AG09309 (cell line): ENCODE measurements around the gene PSME1.
"Not testable (repeated sequence)": the region's sequence is repeated elsewhere in the genome, so short reads cannot be mapped to it uniquely, and the experiment has no call there.

Experiments
- DNase-seq: peaks from one replicate; pipeline ENCODE4 v3.0.0-alpha.2; 2010; ENCODE audit warnings: low read depth
- H3K4me3 ChIP-seq: 2 replicates; pipeline ENCODE4 v1.5.1; 2011; ENCODE audit warnings: mild to moderate bottlenecking, low read depth, low read length, moderate library complexity; ENCODE audit not compliant: control insufficient read depth
- TF ChIP-seq, protein P1 (sequence below): IDR thresholded peaks from 2 replicates; pipeline ENCODE4 v1.5.1; 2011; ENCODE audit warnings: mild to moderate bottlenecking, low read depth, low read length, inconsistent platforms; ENCODE audit not compliant: insufficient read depth, control insufficient read depth; ENCODE audit errors: missing control alignments

PSME1 gene

DNA sequence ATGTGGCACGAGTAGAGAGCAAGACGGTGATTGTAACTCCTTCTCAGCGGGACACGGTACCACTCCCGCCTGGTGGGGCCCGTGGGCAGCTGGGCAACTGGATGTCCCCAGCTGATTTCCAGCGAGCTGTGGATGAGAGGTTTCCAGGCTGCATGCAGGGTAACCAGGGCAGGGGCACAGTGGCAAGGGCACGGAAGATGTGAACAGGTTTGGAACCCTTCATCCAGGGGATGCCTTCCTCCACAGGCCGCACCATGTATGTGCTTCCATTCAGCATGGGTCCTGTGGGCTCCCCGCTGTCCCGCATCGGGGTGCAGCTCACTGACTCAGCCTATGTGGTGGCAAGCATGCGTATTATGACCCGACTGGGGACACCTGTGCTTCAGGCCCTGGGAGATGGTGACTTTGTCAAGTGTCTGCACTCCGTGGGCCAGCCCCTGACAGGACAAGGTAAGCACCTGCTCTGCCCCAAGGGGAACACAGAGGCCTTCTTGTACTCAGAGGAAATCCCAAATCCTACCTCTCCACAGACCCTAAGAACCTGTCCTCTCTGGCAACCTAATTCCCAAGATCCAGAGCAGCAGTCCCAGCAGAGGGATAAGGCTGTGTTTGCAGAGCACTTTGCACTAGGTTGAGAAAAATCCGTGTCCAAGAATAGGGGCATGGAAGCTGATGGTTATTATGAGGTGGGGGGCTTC lies 37.6 kb upstream of the PSME1 start:
- DNase-seq, result no peak
- H3K4me3 ChIP-seq, result no peak overlapping the region
- TF ChIP-seq, protein P1, sequence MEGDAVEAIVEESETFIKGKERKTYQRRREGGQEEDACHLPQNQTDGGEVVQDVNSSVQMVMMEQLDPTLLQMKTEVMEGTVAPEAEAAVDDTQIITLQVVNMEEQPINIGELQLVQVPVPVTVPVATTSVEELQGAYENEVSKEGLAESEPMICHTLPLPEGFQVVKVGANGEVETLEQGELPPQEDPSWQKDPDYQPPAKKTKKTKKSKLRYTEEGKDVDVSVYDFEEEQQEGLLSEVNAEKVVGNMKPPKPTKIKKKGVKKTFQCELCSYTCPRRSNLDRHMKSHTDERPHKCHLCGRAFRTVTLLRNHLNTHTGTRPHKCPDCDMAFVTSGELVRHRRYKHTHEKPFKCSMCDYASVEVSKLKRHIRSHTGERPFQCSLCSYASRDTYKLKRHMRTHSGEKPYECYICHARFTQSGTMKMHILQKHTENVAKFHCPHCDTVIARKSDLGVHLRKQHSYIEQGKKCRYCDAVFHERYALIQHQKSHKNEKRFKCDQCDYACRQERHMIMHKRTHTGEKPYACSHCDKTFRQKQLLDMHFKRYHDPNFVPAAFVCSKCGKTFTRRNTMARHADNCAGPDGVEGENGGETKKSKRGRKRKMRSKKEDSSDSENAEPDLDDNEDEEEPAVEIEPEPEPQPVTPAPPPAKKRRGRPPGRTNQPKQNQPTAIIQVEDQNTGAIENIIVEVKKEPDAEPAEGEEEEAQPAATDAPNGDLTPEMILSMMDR, result no peak

- no peak for DNase-seq
- TF ChIP-seq, protein P1, result no peak
- no peak overlapping the region for H3K4me3 ChIP-seq
Measured at GRCh38 chr14:24098927-24099813, 36.8 kb upstream of the PSME1 start.

DNA sequence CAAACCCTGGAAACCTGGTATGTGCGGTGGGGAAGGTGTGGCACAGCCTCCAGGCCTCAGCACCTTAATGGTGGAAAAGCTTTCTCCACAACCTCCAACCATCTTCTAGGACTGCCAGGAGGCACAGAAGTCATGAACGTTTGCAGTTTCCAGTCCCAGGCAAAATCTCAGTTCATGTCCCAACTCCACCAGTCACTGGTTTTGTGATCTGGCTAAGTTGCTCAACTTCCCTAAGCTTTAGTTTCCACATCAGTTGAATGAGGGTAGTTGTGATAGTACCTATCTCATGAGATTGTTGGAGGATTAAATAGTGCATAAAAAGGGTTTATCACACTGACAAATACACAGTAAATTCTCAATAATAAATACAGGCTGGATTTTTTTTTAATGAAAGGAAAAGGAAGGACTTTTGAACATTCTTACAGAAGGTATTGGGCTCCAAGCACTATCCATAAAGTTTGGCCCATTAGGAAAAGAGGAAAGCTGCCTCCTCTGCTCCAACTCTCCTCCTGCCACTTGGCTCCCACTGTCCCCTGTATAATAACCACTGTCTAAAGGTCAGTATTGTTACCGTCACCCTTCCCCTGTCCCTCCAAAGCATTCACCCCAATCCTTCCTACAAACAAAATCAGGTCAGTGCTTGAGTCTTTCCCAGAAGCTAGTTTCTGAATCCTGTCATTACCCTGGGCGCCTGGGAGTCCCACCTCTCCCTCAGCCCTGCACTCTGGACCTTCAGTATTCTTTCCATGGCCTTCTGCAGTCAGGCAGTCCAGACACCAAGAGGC lies 35.6 kb upstream of the PSME1 start:
- TF ChIP-seq, protein P1, result no peak
- H3K4me3 ChIP-seq, result no peak overlapping the region
- no peak for DNase-seq

- TF ChIP-seq, protein P1, result no peak
- DNase-seq, result no peak
- no peak overlapping the region for H3K4me3 ChIP-seq
Measured at GRCh38 chr14:24100982-24101494, 35.0 kb upstream of the PSME1 start.

DNA sequence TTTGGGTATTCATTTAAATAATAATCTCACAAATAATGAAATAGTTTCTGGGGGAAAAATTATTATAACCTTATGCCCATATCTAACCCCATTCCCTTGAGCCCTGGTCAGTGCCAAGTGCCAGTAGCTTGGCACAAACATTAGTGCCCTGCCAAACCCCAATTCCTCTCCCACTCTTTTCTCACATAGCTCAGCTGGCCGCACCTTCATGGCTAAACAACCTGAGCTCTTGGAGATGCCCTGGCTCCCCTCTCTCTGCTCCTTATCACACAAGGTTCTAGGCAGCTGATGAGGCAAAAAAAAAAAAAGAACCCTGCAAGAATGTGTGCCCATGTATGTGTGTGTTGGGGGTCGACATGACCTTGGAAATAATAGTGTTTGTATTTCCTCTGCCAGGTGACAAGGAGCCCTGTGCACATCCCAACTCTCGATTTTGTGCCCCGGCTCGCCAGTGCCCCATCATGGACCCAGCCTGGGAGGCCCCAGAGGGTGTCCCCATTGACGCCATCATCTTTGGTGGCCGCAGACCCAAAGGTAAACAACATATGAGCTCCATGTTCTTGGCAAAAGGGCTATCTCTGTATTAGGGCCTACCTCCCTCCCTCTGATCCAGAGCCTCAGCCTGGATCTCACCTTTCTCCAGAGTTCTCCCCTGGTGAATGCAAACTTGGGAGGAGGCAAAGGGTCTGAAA lies 33.5 kb upstream of the PSME1 start:
- no peak for DNase-seq
- no peak overlapping the region for H3K4me3 ChIP-seq
- TF ChIP-seq, protein P1, result no peak

DNA sequence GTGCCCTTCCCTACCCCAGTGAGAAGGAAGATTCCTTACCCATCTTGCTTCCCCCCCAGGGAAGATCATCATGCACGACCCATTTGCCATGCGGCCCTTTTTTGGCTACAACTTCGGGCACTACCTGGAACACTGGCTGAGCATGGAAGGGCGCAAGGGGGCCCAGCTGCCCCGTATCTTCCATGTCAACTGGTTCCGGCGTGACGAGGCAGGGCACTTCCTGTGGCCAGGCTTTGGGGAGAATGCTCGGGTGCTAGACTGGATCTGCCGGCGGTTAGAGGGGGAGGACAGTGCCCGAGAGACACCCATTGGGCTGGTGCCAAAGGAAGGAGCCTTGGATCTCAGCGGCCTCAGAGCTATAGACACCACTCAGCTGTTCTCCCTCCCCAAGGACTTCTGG lies 32.5 kb upstream of the PSME1 start:
- TF ChIP-seq, protein P1, result no peak
- no peak overlapping the region for H3K4me3 ChIP-seq
- DNase-seq, result no peak

DNA sequence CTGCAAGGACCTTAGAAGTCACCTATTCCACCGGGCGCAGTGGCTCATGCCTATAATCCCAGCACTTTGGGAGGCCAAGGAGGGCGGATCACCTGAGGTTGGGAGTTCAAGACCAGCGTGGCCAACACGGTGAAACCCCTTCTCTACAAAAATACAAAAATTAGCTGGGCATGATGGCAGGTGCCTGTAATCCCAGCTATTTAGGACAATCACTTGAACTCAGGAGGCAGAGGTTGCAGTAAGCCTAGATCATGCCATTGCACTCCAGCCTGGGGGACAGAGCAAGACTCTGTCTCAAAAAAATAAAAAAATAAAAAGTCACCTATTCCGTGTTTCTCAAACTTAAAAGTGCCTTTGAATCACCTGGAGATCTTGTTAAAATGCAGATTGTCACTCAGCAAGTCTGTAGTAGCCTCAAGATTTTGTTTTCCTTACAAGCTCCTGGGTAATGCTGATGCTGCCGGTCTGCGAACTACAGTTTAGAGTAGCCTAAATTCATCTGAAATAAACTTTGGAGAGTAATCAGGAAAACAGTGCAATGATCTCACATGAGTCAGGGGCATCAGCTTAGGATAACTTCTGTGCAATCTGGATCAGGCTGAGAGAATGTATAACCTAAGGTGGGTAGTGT lies 30.3 kb upstream of the PSME1 start:
- H3K4me3 ChIP-seq, DNase-seq: not testable (repeated sequence)
